T-helper 2 cell (primary cell): ENCODE data around the gene NDUFV3.
"Not testable (repeated sequence)": the region's sequence is repeated elsewhere in the genome, so short reads cannot be mapped to it uniquely, and the experiment has no call there.

Experiments used
- DNase-seq, 5 experiments: peaks; one replicate each; pipeline versions ENCODE4 v3.0.0 to v3.0.0-alpha.2; 2012 to 2022

Gene NDUFV3

GRCh38 chr21:42900446-42900845 lies 7.3 kb downstream of the NDUFV3 start:
- no peak for DNase-seq

GRCh38 chr21:42903817-42904216 lies 10.7 kb downstream of the NDUFV3 start:
- no peak for DNase-seq

GRCh38 chr21:42905195-42905594 lies 12.1 kb downstream of the NDUFV3 start:
- DNase-seq: no peak

DNA sequence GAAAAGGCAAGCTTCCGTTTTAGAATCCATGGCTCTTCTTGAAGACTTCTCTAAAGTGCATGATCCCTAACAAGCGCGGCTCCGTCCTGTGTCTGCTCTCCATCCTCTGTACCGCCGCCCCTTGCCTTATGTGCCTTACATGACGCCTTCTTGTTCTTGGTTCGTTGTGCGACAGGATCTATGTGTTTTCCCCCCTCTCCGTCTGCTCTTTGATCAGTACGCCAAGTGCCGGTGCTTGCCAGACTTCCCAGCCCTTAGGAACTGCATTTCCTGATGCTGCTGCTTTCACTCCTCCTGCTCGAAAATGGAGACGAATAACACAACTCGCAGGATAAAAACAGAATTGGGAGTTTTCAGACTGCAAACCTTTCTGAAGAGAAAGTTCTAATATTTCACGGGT lies 13.1 kb downstream of the NDUFV3 start:
- DNase-seq: no peak

DNA sequence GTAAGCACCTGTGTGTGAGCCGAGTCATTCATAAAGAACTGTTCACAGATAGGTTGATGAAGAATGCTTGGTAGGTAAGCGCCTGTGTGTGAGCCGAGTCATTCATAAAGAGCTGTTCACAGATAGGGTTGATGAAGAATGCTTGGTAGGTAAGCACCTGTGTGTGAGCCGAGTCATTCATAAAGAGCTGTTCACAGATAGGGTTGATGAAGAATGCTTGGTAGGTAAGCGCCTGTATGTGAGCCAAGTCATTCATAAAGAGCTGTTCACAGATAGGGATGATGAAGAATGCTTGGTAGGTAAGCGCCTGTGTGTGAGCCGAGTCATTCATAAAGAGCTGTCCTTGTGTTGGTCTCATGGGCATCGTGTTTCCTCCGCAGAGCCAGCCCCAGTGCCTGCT lies 15.4 kb downstream of the NDUFV3 start:
- not testable (repeated sequence) for DNase-seq

DNA sequence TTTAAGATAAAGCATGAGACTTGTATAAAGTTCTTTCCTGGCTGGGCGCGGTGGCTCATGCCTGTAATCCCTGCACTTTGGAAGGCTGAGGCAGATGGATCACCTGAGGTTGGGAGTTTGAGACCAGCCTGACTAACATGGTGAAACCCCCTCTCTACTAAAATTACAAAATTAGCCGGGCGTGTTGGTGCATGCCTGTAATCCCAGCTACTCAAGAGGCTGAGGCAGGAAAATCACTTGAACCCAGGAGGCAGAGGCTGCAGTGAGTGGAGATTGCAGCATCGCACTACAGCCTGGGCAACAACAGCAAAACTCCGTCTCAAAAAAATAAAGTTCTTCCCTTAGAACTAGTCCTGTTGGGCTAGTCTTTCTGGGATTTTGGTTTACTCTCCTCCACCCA lies 18.8 kb downstream of the NDUFV3 start:
- not testable (repeated sequence) for DNase-seq

DNA sequence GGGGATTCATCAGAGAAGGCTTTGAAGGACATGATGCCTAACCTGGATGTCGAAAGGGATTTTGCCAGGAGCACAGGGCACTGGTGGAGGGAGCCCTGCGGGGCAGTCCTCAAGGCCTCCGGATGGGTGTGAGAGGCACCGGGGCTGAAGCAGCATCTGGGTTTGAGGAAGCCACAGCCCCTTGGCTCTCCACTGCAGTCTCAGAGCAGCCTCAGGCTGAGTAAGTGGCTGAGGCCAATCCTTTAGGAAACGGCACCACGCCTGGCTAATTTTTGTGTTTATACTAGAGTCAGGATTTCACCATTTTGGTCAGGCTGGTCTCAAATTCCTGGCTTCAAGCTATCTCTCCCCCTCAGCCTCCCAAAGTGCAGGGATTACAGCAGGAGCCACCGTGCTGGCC lies 20.4 kb downstream of the NDUFV3 start:
- no peak for DNase-seq

DNA sequence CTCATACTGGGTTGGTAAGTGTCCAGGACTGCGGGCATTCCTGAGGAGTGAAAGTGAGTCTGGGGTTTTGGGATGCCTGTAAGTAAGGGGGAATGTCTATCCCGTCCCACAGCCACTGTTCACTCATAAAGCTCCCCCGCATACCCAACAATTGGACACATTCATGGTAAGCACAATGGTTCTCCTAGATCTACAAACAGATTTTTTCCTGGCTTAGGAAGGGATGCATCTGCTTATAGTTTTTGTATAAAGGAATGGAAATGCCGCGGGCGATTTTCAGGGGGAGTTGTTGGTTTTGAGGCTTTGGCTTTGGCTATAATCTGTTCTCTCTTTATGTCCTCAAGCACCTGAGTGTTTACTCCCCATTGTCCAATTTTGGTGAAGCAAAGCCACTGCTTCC lies 25.2 kb downstream of the NDUFV3 start:
- no peak for DNase-seq

DNA sequence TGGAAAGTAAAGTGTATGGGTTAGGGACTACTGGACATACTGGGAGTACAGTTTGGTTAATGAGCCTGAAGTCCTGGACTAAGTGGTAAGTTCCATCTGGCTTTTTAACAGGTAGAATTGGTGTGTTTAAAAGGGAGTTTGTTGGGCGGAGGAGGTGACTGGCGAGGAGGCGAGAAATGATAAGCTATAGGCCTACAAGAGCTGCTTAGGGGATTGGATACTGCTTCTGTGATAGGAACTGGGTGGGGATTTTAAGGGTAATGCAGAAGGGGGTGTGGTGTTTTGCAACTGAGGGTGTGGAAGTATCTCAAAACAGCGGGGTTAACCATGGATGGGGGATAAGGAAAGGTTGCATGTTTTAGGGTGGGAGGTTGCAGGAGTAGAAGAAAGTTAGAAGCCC lies 28.8 kb downstream of the NDUFV3 start:
- no peak for DNase-seq

DNA sequence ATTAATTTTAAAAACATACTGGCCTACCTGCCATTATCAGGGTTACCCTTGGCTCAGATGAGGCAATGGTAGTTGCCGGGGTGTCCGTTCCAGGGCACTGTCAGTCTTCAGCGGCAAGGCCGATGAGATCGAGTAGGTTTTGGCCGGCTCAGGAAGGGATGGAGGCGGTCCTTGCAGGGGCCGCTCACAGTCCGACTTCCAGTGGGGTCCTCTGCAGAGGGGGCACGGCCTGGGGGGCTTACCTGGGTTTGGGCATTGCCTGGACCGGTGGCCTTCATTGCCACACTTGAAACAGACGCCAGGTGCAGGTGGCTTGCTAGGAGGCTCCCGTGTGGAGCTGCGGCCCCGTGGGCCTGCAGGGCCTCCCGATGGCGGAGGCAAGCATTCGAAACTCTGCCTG lies 29.8 kb downstream of the NDUFV3 start:
- DNase-seq: no peak

- peak in 4 of 5 experiments; percentile 30 to 90 (median 50) for DNase-seq
These were observed 30.7 kb downstream of the NDUFV3 start for GRCh38 chr21:42923553-42924432.

- DNase-seq: no peak
These were observed 31.3 kb downstream of the NDUFV3 start for GRCh38 chr21:42924433-42924751.

DNA sequence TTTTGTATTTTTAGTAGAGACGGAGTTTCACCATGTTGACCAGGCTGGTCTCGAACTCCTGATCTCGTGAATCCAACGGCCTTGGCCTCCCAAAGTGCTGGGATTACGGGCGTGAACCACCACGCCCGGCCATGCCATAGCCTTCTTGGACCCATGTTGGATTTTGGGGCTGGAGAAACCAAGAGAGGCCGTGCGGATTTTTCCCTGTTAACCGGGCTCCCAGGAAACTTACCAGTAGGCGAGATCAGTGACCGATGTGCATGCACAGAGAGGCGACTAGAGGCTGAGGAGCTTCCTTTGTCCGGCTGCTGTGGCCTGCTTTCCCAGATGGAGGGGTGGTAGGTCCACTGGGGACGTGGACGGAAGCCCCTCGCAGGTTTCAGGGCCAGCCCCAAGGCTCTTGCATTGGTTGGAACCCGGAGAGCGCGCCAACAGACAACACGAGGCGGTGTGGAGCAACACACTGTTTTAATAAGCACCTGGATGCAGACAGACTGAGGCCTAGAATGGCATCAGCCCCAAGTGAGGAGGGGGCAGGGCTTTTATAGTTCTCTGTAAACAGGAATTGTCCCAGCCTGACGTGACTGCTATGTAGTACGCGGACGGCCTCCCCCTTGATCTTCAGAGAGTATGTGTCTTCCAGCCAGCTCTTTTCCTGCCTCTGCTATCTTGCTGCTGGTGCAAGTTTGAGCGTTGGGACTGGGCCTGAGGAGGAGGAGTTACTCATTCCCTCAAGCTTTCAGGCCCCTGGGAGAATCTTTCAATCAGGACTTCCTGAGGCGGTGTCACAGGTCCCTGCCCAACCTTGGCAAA lies 32.2 kb downstream of the NDUFV3 start, which contains the start of gene ERVH48-1:
Gene ERVH48-1, minus strand, starts transcription at position 517 of the 813 bp plus-strand sequence. CDS start 6,624 bp downstream, outside the sequence.
- no peak for DNase-seq

GRCh38 chr21:42927474-42928200 lies 34.5 kb downstream of the NDUFV3 start:
- DNase-seq: not testable (repeated sequence)

GRCh38 chr21:42929969-42930368 lies 36.9 kb downstream of the NDUFV3 start:
- DNase-seq: no peak

DNA sequence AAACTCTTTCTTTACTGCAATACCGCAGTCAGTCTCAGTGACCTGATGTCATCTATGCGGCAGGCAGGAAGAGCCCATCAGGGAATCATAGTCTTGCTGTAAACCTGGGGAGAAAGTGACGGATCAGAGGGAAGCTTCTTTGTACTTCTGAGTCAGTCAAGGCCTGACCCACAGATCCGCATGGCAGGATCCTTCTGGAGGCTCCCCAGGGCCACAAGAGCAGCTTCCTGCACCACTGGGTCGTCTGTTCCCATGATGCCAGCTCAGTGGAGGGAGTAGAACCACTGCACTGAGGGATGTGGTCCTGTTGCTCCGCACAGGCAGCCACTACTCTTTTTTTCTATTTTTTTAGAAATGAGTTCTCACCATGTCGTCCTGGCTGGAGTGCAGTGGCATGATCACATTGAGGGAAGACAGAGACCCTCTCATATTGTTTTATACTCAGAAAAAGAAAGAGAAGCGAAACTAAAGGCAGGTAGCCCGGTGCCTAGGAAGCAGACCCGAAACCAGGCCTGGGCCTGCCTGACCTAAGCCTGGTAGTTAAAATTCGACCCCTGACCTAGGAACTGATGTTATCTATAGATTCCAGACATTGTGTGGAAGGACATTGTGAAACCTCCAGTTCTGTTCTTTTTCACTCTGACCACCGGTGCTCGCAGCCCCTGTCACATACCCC lies 38.6 kb downstream of the NDUFV3 start:
- no peak for DNase-seq

- not testable (repeated sequence) for DNase-seq
These were observed 39.4 kb downstream of the NDUFV3 start for GRCh38 chr21:42932378-42933136.

DNA sequence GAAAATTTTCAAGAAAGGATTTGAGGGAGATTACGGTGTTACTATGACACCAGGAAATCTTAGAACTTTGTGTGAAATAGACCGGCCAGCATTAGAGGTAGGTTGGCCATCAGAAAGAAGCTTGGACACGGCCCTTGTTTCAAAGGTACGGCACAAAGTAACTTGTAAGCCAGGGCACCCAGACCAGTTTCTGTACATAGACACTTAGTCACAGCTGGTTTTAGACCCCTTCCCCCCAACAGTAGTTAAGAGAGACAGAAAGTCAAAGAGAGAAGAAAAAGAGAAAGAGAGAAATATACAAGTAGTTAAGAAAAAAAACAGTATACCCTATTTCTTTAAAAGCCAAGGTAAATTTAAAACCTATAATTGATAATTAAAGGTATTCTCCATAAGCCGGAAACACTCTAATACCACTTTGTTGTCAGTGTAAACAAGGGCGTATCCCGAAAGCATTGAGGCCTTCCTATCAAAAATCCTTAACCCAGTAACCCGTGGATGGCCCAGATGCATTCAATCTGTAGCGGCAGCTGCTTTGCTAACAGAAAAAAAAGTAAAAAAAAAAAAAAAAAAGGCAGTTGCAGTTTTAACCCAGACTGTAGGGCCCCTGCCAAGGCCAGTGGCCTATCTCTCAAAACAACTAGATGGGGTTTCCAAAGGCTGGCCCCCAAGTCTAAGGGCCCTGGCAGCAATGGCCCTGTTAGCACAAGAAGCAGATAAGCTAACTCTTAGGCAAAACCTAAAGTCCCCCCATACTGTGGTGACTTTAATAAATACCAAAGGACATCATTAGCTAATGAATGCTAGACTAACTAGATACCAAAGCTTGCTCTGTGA lies 40.2 kb downstream of the NDUFV3 start:
- not testable (repeated sequence) for DNase-seq

DNA sequence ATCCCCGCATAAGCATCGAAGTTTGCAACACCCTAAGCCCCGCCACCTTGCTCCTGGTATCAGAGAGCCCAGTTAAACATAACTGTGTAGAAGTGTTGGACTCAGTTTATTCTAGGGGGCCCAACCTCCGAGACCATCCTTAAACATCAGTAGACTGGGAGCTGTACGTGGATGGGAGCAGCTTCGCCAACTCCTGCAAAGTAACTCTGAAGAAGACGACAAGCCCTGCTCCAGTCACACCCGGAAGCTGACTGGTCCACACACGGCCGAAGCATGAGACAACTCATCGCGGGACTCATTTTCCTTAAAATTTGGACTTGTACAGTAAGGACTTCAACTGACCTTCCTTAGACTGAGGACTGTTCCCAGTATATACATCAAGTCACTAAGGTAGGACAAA lies 40.9 kb downstream of the NDUFV3 start:
- DNase-seq: not testable (repeated sequence)

DNA sequence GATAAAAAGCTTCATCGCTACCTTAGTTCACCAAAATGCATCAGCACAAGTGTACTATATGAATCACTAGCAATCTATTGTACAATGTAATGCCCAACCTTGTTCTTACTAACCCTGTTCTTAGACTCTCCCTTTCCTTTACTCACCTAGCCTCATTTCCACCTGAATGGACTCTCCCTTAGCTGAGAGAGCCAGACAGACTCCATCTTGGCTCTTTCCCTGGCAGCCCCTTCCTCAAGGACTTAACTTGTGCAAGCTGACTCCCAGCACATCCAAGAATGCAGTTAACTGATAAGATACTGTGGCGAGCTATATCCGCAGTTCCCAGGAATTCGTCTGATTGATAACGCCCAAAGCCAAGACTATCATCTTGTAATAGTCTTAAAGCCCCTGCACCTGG lies 43.3 kb downstream of the NDUFV3 start:
- DNase-seq: not testable (repeated sequence)
